HepG2 (cell line): ENCODE results near the gene INSRR. TPM values are rescaled to one million over a fixed set of nuclear protein-coding genes. Genes with fewer than 3 reads are reported as not detected.

ENCODE experiments used
- ATAC-seq: fragments of 200-7000 bp; cut with Tn5 transposase; 3 replicates; pipeline ENCODE4 v1.9.1; 2020; ENCODE audit warnings: mild to moderate bottlenecking, moderate library complexity
- BruUV-seq: library from RNA; stranded (reverse); fragments of 400-500 nt; replicated peaks from 2 replicates; lab custom pipeline; 2021; lab: Mats Ljungman, UMichigan
- CTCF ChIA-PET: fragments of 300-600 bp; formaldehyde crosslinking; extraction: SDS; loops from one replicate; lab custom pipeline; 2021; ENCODE audit warnings: low total read pairs, inconsistent platforms, low intra/inter-chr PET ratio; lab: Yijun Ruan, JAX
- POLR2A ChIA-PET: fragments of 350-600 bp; sonication (Branson Sonifier 250); formaldehyde crosslinking; loops from one replicate; lab custom pipeline; 2020; ENCODE audit warnings: antibody characterized with exemption, inconsistent platforms; lab: Yijun Ruan, JAX
- DNase-seq: peaks from one replicate; pipeline ENCODE4 v3.0.0-alpha.2; 2015; ENCODE audit warnings: low spot score
- FAIRE-seq: peaks from 3 replicates; lab custom pipeline; 2011; peaks lifted over from hg19 to GRCh38; lab: Jason Lieb, UNC
- H2AFZ ChIP-seq: one replicate; pipeline ENCODE4 v1.6.1; 2011; ENCODE audit warnings: low read length, inconsistent platforms
- H3K27ac ChIP-seq: fragments of 300-600 bp; 3 replicates; pipeline ENCODE4 v1.8.0; 2011; ENCODE audit warnings: mixed run types, mild to moderate bottlenecking, mixed read lengths, low read length, inconsistent platforms; ENCODE audit not compliant: insufficient read depth; ENCODE audit errors: extremely low read length
- H3K27me3 ChIP-seq, 2 experiments: fragments of 200-600 bp in 1 of 2; 2 replicates in 1 of 2; 3 replicates in 1 of 2; pipeline versions ENCODE4 v1.6.0 to v1.8.0; 2011; ENCODE audit warnings: low read length in 2 of 2, mild to moderate bottlenecking in 2 of 2, moderate library complexity in 2 of 2, inconsistent platforms in 1 of 2; ENCODE audit not compliant: insufficient read depth in 2 of 2, control insufficient read depth in 1 of 2
- H3K36me3 ChIP-seq, 2 experiments: fragments of 200-600 bp in 1 of 2; replicated peaks in 1 of 2; 2 replicates in 1 of 2; 3 replicates in 1 of 2; pipeline versions ENCODE4 v1.5.1 to v1.8.0; 2011; ENCODE audit warnings: low read length in 2 of 2, inconsistent platforms in 1 of 2; ENCODE audit not compliant: insufficient read depth in 2 of 2, control insufficient read depth in 1 of 2
- H3K4me1 ChIP-seq: 2 replicates; pipeline ENCODE4 v1.5.1; 2012; ENCODE audit warnings: low read length, inconsistent platforms; ENCODE audit not compliant: insufficient read depth
- H3K4me2 ChIP-seq: 2 replicates; pipeline ENCODE4 v1.6.0; 2011; ENCODE audit warnings: low read depth, low read length, inconsistent platforms
- H3K4me3 ChIP-seq, 3 experiments: fragments of 200-600 bp in 1 of 3; sonication (generic), shearing (Covaris generic) in 1 of 3; replicated peaks in 1 of 3; 2 replicates each; pipeline ENCODE4 v1.5.1; 2011 to 2016; ENCODE audit warnings: low read length in 3 of 3, inconsistent platforms in 2 of 3, low read depth in 2 of 3, mild to moderate bottlenecking in 2 of 3, control low read depth in 1 of 3, mixed read lengths in 1 of 3; ENCODE audit not compliant: insufficient read depth in 1 of 3
- H3K79me2 ChIP-seq: one replicate; pipeline ENCODE4 v1.6.1; 2011; ENCODE audit warnings: low read length, inconsistent platforms; ENCODE audit not compliant: insufficient read depth
- H3K9ac ChIP-seq: 2 replicates; pipeline ENCODE4 v1.6.0; 2011; ENCODE audit warnings: mild to moderate bottlenecking, low read depth, low read length, inconsistent platforms; ENCODE audit not compliant: insufficient read depth
- H3K9me3 ChIP-seq: 2 replicates; pipeline ENCODE4 v1.5.1; 2012; ENCODE audit warnings: mild to moderate bottlenecking, low read length
- H4K20me1 ChIP-seq: 2 replicates; pipeline ENCODE4 v1.6.0; 2011; ENCODE audit warnings: inconsistent platforms, mild to moderate bottlenecking, low read length, moderate library complexity; ENCODE audit not compliant: insufficient read depth
- ATM ChIP-seq: fragments of 450-650 bp; IDR thresholded peaks from 2 replicates; pipeline ENCODE4 v1.7.1; 2017; ENCODE audit warnings: mild to moderate bottlenecking, borderline replicate concordance
- CHD2 ChIP-seq: IDR thresholded peaks from 2 replicates; pipeline ENCODE4 v1.6.1; 2011; ENCODE audit warnings: low read depth, low read length, improper control_type of control experiment
- CHD4 ChIP-seq: fragments of 200-600 bp; sonication (generic); IDR thresholded peaks from 2 replicates; pipeline ENCODE4 v1.7.0; 2017; ENCODE audit warnings: mild to moderate bottlenecking, low read length, borderline replicate concordance
- CTCF ChIP-seq: sonication (generic); formaldehyde crosslinking; IDR thresholded peaks from 2 replicates; pipeline ENCODE4 v1.5.0; 2020; ENCODE audit warnings: mild to moderate bottlenecking, missing genetic modification reagents, moderate library complexity
- IRX3 ChIP-seq: sonication (generic); formaldehyde crosslinking; IDR thresholded peaks from 2 replicates; pipeline ENCODE4 v1.8.1; 2023; ENCODE audit warnings: mild to moderate bottlenecking, low read depth, missing genetic modification reagents, borderline replicate concordance
- KDM2A ChIP-seq: sonication (generic); formaldehyde crosslinking; IDR thresholded peaks from 2 replicates; pipeline ENCODE4 v1.4.0; 2020; ENCODE audit warnings: low read depth, missing genetic modification reagents, borderline replicate concordance
- MAZ ChIP-seq, 2 experiments: sonication (generic) in 1 of 2; formaldehyde crosslinking in 1 of 2; IDR thresholded peaks; 2 replicates each; pipeline versions ENCODE4 v1.5.0 to v1.6.1; 2012 to 2020; ENCODE audit warnings: low read depth in 2 of 2, mild to moderate bottlenecking in 2 of 2, borderline replicate concordance in 1 of 2, improper control_type of control experiment in 1 of 2, low read length in 1 of 2, missing genetic modification reagents in 1 of 2, moderate library complexity in 1 of 2
- PPARG ChIP-seq: conservative IDR thresholded peaks from 2 replicates; pipeline ENCODE4 v1.6.1; 2016; ENCODE audit warnings: missing biosample characterization, missing genetic modification reagents
- RAD21 ChIP-seq: fragments of 450-650 bp; formaldehyde crosslinking; IDR thresholded peaks from 2 replicates; pipeline ENCODE4 v1.5.0; 2020; ENCODE audit warnings: mild to moderate bottlenecking
- SMC3 ChIP-seq: IDR thresholded peaks from 2 replicates; pipeline ENCODE4 v1.6.1; 2011; ENCODE audit warnings: low read length, improper control_type of control experiment
- STAT5B ChIP-seq: sonication (generic); formaldehyde crosslinking; IDR thresholded peaks from 2 replicates; pipeline ENCODE4 v1.4.0; 2020; ENCODE audit warnings: missing genetic modification reagents
- XRCC5 ChIP-seq: fragments of 200-400 bp; formaldehyde crosslinking; optimal IDR thresholded peaks from 2 replicates; pipeline ENCODE3; 2017; ENCODE audit warnings: mild to moderate bottlenecking, low read length
- ZNF282 ChIP-seq: fragments of 450-650 bp; IDR thresholded peaks from 2 replicates; pipeline ENCODE4 v1.6.1; 2018; ENCODE audit not compliant: partially characterized antibody
- ZNF3 ChIP-seq: IDR thresholded peaks from 2 replicates; pipeline ENCODE4 v1.7.0; 2017; ENCODE audit warnings: inconsistent platforms
- ZNF329 ChIP-seq: sonication (generic); formaldehyde crosslinking; IDR thresholded peaks from 2 replicates; pipeline ENCODE4 v1.9.0; 2021; ENCODE audit warnings: low read depth, mild to moderate bottlenecking, missing genetic modification reagents
- ZNF672 ChIP-seq: sonication (generic); formaldehyde crosslinking; IDR thresholded peaks from 2 replicates; pipeline ENCODE4 v1.8.1; 2022; ENCODE audit warnings: missing genetic modification reagents
- ZNF879 ChIP-seq: sonication (generic); formaldehyde crosslinking; IDR thresholded peaks from 2 replicates; pipeline ENCODE4 v1.8.1; 2023; ENCODE audit warnings: missing genetic modification reagents
- ZSCAN25 ChIP-seq: sonication (generic); formaldehyde crosslinking; IDR thresholded peaks from 2 replicates; pipeline ENCODE4 v1.8.0; 2022; ENCODE audit warnings: mild to moderate bottlenecking, missing genetic modification reagents
- WGBS: methylation state at CpG from one replicate; pipeline ENCODE4 v1.1.6; 2017; ENCODE audit warnings: low lambda C conversion rate; 5-methylcytosine and 5-hydroxymethylcytosine counted together
- in situ Hi-C: cut with HindIII; loops from 2 replicates; pipeline ENCODE4 v1.10.0; 2017; ENCODE audit warnings: low pct_unique_long_range_greater_than_20kb; ENCODE audit not compliant: extremely low pct_ligation_motif_present
- intact Hi-C: fragments of 100-400 bp; cut with micrococcal nuclease; formaldehyde crosslinking; loops from one replicate; pipeline ENCODE4 v1.10.0; 2022; ENCODE audit not compliant: unreplicated experiment
- polyA plus RNA-seq, 8 experiments: library from polyadenylated mRNA; depleted of rRNA in 3 of 8; stranded (reverse) in 7 of 8; unstranded in 1 of 8; fragments of >200 nt; fragmentation: Illumina TruSeq in 4 of 8; extraction: Trizol in 4 of 8; gene quantifications; 2 replicates each; pipeline versions ENCODE4 v1.2.1 to v1.2.3, GENCODE V29; 2011 to 2016; ENCODE audit warnings: low read depth in 4 of 8, missing spikeins in 1 of 8, mixed read lengths in 1 of 8; ENCODE audit not compliant: insufficient read depth in 1 of 8
- total RNA-seq, 5 experiments: library from RNA; depleted of rRNA; stranded (reverse); fragments of >200 nt; fragmentation: Illumina TruSeq; extraction: Trizol; gene quantifications; 2 replicates each; pipeline ENCODE4 v1.2.3, GENCODE V29; 2016; ENCODE audit warnings: low read depth in 1 of 5
- TF ChIP-seq, protein P1 (sequence below): sonication (generic); formaldehyde crosslinking; IDR thresholded peaks from 2 replicates; pipeline ENCODE4 v1.8.1; 2023; ENCODE audit warnings: mild to moderate bottlenecking, moderate library complexity, missing genetic modification reagents
- TF ChIP-seq, protein P2 (sequence below): sonication (generic); formaldehyde crosslinking; IDR thresholded peaks from 2 replicates; pipeline ENCODE4 v1.5.0; 2020; ENCODE audit warnings: mild to moderate bottlenecking, missing genetic modification reagents
- TF ChIP-seq, protein P3 (sequence below): IDR thresholded peaks from 2 replicates; pipeline ENCODE4 v1.6.1; 2016; ENCODE audit warnings: missing biosample characterization, missing genetic modification reagents, low read depth

INSRR gene
- total and polyA plus RNA-seq, 2 of the 13 experiments (the other 11 are each of a cell fraction or from before 2014, with no cell fraction given), result not detected

GRCh38 chr1:156838972-156839371 is 19.9 kb downstream of the INSRR start:
- WGBS, result 100% methylated on average over 3 of the region's 7 CpGs
- no peak for DNase-seq
- POLR2A ChIA-PET, result no interaction called here
- H3K4me2 ChIP-seq, result no peak overlapping the region
- no peaks in the 10 kb centered on the region for H3K36me3 ChIP-seq
- 0 out of 2 replicates have a peak, but pooled peaks cover 5% of the 10 kb centered on the region for H4K20me1 ChIP-seq
- H3K4me1 ChIP-seq, result no peaks in the 10 kb centered on the region
- no peak overlapping the region for H3K4me3 ChIP-seq
- CTCF ChIA-PET, result interaction anchor here (1.3 to 1.7 kb wide), 2 partner anchors 21 to 51 kb away, joined by 14 to 21 read pairs; partner anchors contain the start of genes INSRR and NTRK1
- intact Hi-C loops (loop anchor here (1.0 kb wide), 2 partner anchors 21 to 51 kb away; partner anchors contain the start of gene NTRK1), in situ Hi-C loops (no loop called here)
- no peak overlapping the region for H2AFZ ChIP-seq
- BruUV-seq, result no TSS peak
- no peak overlapping the region for H3K9ac ChIP-seq
- peaks cover 1 to 58% of the 10 kb centered on the region in 2 experiments; a peak in 2 of 5 replicates for H3K27me3 ChIP-seq
- ATAC-seq, result peak; percentile 69
- no peak for FAIRE-seq
- H3K9me3 ChIP-seq, result no peaks in the 10 kb centered on the region
- H3K79me2 ChIP-seq, result no peaks in the 10 kb centered on the region
- no peak overlapping the region for H3K27ac ChIP-seq
- no peak for TF ChIP-seq IRX3 (CRISPR knock-in tag)
- 0 out of 2 replicates have a peak, but pooled peaks have one; percentile 63 for TF ChIP-seq ZSCAN25 (CRISPR knock-in tag)
- TF ChIP-seq MAZ (IDR thresholded peaks at IDR 0.05; ENCODE audit: borderline replicate concordance, low read depth, low read length), result 0 out of 2 replicates have a peak, but pooled peaks have one; percentile 43
- no peak for TF ChIP-seq MAZ (CRISPR knock-in tag; IDR thresholded peaks at IDR 0.05; ENCODE audit: low read depth)
- no peak for TF ChIP-seq ZNF672 (CRISPR knock-in tag)
- TF ChIP-seq ZNF3 (CRISPR knock-in tag), result no peak
- TF ChIP-seq XRCC5, result peak; percentile 15
- TF ChIP-seq STAT5B, result no peak
- no peak for TF ChIP-seq PPARG
- TF ChIP-seq KDM2A (CRISPR knock-in tag), result peak; percentile 20; the same call in 1 of the 2 replicates
- no peak for TF ChIP-seq ATM
- TF ChIP-seq RAD21 (CRISPR knock-in tag), result peak; percentile 71
- TF ChIP-seq SMC3, result peak; percentile 53
- no peak for TF ChIP-seq CHD4
- TF ChIP-seq CHD2, result no peak
- TF ChIP-seq, protein P1, sequence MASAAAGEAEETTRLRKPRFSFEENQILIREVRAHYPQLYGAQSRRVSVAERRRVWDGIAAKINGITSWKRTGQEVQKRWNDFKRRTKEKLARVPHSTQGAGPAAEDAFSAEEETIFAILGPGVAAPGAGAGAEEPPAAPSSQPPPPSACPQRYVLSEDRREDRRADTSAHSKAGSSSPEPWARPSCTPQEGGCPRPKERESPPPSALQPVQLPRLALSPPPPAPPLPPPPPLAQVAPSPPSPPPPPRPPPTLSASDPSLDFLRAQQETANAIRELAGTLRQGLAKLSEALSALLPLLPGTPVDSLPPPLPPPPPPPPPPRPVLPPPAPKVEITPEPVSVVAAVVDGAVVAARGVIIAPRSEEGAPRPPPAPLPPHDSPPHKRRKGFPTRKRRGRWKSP (CRISPR knock-in tag), result no peak
- no peak for TF ChIP-seq ZNF282
- TF ChIP-seq, protein P2, sequence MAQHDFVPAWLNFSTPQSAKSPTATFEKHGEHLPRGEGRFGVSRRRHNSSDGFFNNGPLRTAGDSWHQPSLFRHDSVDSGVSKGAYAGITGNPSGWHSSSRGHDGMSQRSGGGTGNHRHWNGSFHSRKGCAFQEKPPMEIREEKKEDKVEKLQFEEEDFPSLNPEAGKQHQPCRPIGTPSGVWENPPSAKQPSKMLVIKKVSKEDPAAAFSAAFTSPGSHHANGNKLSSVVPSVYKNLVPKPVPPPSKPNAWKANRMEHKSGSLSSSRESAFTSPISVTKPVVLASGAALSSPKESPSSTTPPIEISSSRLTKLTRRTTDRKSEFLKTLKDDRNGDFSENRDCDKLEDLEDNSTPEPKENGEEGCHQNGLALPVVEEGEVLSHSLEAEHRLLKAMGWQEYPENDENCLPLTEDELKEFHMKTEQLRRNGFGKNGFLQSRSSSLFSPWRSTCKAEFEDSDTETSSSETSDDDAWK (CRISPR knock-in tag), result no peak
- TF ChIP-seq CTCF (CRISPR knock-in tag), result peak; percentile 90
- TF ChIP-seq ZNF879 (CRISPR knock-in tag), result no peak
- no peak for TF ChIP-seq ZNF329
- TF ChIP-seq, protein P3, sequence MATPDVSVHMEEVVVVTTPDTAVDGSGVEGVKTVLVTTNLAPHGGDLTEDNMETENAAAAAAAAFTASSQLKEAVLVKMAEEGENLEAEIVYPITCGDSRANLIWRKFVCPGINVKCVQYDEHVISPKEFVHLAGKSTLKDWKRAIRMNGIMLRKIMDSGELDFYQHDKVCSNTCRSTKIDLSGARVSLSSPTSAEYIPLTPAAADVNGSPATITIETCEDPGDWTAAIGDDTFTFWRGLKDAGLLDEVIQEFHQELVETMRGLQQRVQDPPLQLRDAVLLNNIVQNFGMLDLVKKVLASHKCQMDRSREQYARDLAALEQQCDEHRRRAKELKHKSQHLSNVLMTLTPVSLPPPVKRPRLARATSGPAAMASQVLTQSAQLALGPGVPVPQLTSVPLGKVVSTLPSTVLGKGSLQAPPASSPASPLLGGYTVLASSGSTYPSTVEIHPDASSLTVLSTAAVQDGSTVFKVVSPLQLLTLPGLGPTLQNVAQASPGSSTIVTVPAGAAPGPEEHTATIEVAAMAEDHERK (CRISPR knock-in tag), result no peak
